Lower lobe of right lung (tissue), 2 donors: ENCODE results near the gene TTPAL. TPM values are rescaled to one million over a fixed set of nuclear protein-coding genes. Genes with fewer than 3 reads are reported as not detected.

Experiments
- ATAC-seq, 2 donors: fragments of 200-7000 bp; cut with Tn5 transposase; one replicate each; pipeline ENCODE4 v1.9.1; 2020 to 2022; ENCODE audit warnings: mild to moderate bottlenecking in 2 of 2, moderate library complexity in 2 of 2
- DNase-seq: peaks from one replicate; pipeline ENCODE4 v3.0.0-alpha.2; 2020
- H3K27ac ChIP-seq: fragments of 200-600 bp; one replicate; pipeline ENCODE4 v1.8.0; 2022
- H3K27me3 ChIP-seq: fragments of 200-600 bp; one replicate; pipeline ENCODE4 v1.8.0; 2022; ENCODE audit warnings: low read depth
- H3K36me3 ChIP-seq: fragments of 200-600 bp; one replicate; pipeline ENCODE4 v1.8.0; 2022; ENCODE audit warnings: mild to moderate bottlenecking
- H3K4me1 ChIP-seq: fragments of 200-600 bp; one replicate; pipeline ENCODE4 v1.8.0; 2022
- H3K4me3 ChIP-seq: fragments of 200-600 bp; one replicate; pipeline ENCODE4 v1.8.0; 2022; ENCODE audit warnings: mild to moderate bottlenecking
- H3K9me3 ChIP-seq: fragments of 200-600 bp; one replicate; pipeline ENCODE4 v1.8.0; 2022
- intact Hi-C: fragments of 100-400 bp; cut with DNase I; formaldehyde crosslinking; loops from one replicate; pipeline ENCODE4 v1.11.0; 2022
- total RNA-seq: library from RNA; stranded (reverse); fragmentation: NEBNext Ultra II Directional; extraction: Animal tissue kit (Norgen Biotek cat#: 25700); gene quantifications from one replicate; pipeline ENCODE4 v1.2.1, GENCODE V29; 2021
- TF ChIP-seq, protein P1 (sequence below): fragments of 200-600 bp; IDR thresholded peaks from one replicate; pipeline ENCODE4 v1.8.0; 2022; ENCODE audit warnings: antibody characterized with exemption, mild to moderate bottlenecking
- donor health status: DM: no; HTN: yes; CAD: no; lungs with severe emphysema.

The TTPAL gene
- total RNA-seq, 1 donor from 2014 or later = 9.6 TPM

DNA sequence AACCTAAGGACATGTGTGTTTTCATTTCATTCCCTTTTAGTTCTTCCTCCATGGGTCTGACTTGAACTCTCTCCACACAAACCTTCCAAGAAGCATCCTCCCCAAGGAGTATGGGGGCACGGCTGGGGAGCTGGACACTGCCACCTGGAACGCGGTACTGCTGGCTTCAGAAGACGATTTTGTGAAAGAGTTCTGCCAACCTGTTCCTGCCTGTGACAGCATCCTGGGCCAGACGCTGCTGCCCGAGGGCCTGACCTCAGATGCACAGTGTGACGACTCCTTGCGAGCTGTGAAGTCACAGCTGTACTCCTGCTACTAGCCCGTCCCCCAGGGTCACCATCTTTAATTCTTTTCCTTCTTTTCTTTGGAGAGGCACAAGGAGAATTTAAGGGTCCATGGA, 13.5 kb downstream of the TTPAL start:
- no peak for ATAC-seq
- intact Hi-C loops = no loop called here
- Histone ChIP-seq H3K27me3 (no peaks in the 10 kb centered on the region), H3K9me3 (no peaks in the 10 kb centered on the region), H3K27ac (no peak overlapping the region), H3K36me3 (peaks cover 85% of the 10 kb centered on the region), H3K4me3 (no peak overlapping the region), H3K4me1 (no peaks in the 10 kb centered on the region)
- TF ChIP-seq, protein P1, sequence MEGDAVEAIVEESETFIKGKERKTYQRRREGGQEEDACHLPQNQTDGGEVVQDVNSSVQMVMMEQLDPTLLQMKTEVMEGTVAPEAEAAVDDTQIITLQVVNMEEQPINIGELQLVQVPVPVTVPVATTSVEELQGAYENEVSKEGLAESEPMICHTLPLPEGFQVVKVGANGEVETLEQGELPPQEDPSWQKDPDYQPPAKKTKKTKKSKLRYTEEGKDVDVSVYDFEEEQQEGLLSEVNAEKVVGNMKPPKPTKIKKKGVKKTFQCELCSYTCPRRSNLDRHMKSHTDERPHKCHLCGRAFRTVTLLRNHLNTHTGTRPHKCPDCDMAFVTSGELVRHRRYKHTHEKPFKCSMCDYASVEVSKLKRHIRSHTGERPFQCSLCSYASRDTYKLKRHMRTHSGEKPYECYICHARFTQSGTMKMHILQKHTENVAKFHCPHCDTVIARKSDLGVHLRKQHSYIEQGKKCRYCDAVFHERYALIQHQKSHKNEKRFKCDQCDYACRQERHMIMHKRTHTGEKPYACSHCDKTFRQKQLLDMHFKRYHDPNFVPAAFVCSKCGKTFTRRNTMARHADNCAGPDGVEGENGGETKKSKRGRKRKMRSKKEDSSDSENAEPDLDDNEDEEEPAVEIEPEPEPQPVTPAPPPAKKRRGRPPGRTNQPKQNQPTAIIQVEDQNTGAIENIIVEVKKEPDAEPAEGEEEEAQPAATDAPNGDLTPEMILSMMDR = no peak
- no peak for DNase-seq

DNA sequence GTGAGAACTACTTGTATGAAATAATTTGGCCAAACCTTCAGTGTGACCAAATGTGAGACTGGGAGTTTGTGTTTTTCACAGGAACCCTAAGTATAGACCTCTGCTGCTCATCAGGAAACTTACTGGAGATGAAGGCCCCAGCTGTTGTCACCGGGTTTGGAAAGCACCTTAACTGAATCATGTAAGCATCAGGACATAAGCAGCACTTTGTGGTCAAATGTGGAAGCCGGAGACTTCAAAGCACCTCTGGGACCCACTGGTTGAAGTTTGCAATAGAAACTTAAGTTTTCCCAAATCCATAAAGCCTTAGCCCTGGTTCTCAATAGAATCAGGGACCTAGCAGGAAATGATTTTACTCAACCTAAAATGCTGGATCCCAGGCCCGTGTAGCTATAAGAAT, 14.3 kb downstream of the TTPAL start:
- TF ChIP-seq, protein P1 = no peak
- DNase-seq (no peak), ATAC-seq (no peak)
- no peaks in the 10 kb centered on the region for H3K9me3 ChIP-seq
- no peak overlapping the region for H3K4me3 ChIP-seq
- peaks cover 85% of the 10 kb centered on the region for H3K36me3 ChIP-seq
- intact Hi-C loops = no loop called here
- H3K27me3 ChIP-seq = no peaks in the 10 kb centered on the region
- H3K4me1 ChIP-seq = no peaks in the 10 kb centered on the region
- H3K27ac ChIP-seq = no peak overlapping the region

DNA sequence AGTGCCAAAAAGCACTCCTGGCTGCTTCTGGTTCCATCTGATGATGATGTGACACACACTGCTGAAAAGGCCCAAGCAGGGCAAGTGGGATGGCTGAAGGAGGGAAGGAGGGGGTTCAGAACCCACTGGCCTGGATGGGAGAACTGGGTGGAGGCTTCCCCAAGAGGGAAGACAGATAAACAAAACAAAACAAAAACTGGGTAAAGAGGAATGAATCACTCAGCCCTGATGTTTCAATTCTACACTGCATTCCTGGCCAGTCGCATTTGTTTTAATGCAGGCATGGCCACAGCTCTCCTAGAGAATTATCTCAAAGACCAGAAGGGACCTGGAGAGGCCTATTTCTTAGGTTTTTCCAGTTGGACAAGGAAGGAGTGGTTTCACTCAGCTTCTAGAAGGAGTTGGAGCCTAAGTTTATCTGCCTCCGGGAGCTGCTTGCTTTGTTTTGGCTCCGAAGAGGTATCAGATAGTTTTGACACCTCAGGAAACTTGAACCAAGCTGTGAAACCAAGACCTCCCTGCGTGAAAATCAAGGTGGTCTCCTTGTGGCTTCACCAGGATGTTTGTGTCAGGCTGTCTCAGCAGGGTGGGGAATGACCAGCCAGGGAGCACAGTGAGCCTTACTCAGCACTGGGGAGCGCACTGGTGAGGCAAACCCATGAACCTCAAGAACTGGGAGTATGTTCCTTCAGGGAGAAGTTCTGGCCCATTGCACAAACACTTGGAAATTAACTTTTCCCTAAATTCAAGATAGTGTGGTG, 16.1 kb downstream of the TTPAL start:
- no peak overlapping the region for H3K4me3 ChIP-seq
- H3K9me3 ChIP-seq = no peaks in the 10 kb centered on the region
- no peaks in the 10 kb centered on the region for H3K27me3 ChIP-seq
- intact Hi-C loops = no loop called here
- ATAC-seq (no peak), DNase-seq (no peak)
- TF ChIP-seq, protein P1 = no peak
- no peaks in the 10 kb centered on the region for H3K4me1 ChIP-seq
- H3K36me3 ChIP-seq = peaks cover 97% of the 10 kb centered on the region
- no peak overlapping the region for H3K27ac ChIP-seq

DNA sequence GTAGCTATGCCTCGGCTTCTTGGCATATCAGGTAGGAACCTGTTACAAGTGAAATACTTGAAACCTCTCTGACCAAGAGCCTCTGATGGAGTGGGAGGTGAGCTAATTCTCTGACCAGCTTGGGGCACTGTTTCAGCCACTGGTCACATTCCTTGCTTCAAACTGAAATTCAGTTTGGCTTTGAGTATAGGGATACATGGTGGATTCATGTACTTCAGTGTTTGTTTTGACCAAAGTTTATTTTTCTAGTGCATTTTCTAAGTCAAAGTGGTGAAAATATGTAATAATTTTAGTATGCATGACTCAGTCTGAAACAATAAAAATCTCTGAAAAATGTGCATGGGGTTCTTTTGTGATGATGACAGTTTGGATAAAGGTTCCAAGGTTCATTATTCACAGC, 18.6 kb downstream of the TTPAL start:
- intact Hi-C loops = no loop called here
- H3K36me3 ChIP-seq = peaks cover 97% of the 10 kb centered on the region

DNA sequence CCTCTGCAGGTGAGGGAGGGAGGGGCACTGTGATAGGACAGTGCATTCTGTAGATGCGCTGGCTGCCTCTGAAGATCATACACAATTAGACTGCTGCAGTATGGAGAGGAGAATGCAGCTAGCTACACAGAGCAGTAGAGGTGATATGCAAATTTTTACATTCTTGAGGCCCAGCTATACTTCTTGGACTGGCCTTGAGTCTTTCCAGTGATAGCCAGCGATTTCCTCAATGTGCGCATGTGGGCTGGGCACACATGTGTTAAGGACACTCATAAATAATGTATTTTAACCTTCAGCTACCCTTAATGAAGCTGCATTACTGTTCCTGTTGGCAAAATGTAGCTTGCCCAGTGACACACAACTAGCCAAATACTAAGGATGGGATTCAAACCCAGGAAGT, 19.0 kb downstream of the TTPAL start:
- Histone ChIP-seq H3K27me3 (no peaks in the 10 kb centered on the region), H3K27ac (peak overlapping the region; percentile 0), H3K4me3 (no peak overlapping the region), H3K9me3 (no peaks in the 10 kb centered on the region), H3K4me1 (no peaks in the 10 kb centered on the region), H3K36me3 (peaks cover 97% of the 10 kb centered on the region)
- DNase-seq (no peak), ATAC-seq (no peak)
- intact Hi-C loops = no loop called here
- TF ChIP-seq, protein P1 = no peak

More for the DNA sequence above, 18.6 kb downstream of the TTPAL start:
- ATAC-seq (peak; percentile 64 to 68), DNase-seq (no peak)
- no peak overlapping the region for H3K27ac ChIP-seq
- no peaks in the 10 kb centered on the region for H3K9me3 ChIP-seq
- no peaks in the 10 kb centered on the region for H3K4me1 ChIP-seq
- TF ChIP-seq, protein P1 = no peak
- H3K27me3 ChIP-seq = no peaks in the 10 kb centered on the region
- no peak overlapping the region for H3K4me3 ChIP-seq
